Skeletal muscle satellite cell (primary cell): ENCODE data around the gene BTG4.

Experiments used
- H3K27me3 ChIP-seq: 2 replicates; pipeline ENCODE4 v1.7.0; 2013; ENCODE audit warnings: low read length; ENCODE audit not compliant: control insufficient read depth, insufficient read depth
- H3K36me3 ChIP-seq: 2 replicates; pipeline ENCODE4 v1.7.0; 2013; ENCODE audit warnings: mild to moderate bottlenecking, control low read depth, low read length; ENCODE audit not compliant: insufficient read depth
- H3K4me1 ChIP-seq: 2 replicates; pipeline ENCODE4 v1.7.0; 2013; ENCODE audit warnings: low read length; ENCODE audit not compliant: control insufficient read depth, insufficient read depth
- H3K4me2 ChIP-seq: 2 replicates; pipeline ENCODE4 v1.7.0; 2013; ENCODE audit warnings: mild to moderate bottlenecking, low read length
- H3K4me3 ChIP-seq: 2 replicates; pipeline ENCODE4 v1.7.0; 2013; ENCODE audit warnings: low read length
- H3K9ac ChIP-seq: 2 replicates; pipeline ENCODE4 v1.7.0; 2013; ENCODE audit warnings: mild to moderate bottlenecking, low read depth, low read length, moderate library complexity
- H3K9me3 ChIP-seq: replicated peaks from 2 replicates; pipeline ENCODE4 v1.7.0; 2013; ENCODE audit warnings: mild to moderate bottlenecking, control low read depth, low read length
- small RNA-seq: library from RNA; depleted of rRNA; stranded (forward); fragments of <200 nt; gene quantifications from one replicate; pipeline ENCODE3, GENCODE V24; 2012

The BTG4 gene

DNA sequence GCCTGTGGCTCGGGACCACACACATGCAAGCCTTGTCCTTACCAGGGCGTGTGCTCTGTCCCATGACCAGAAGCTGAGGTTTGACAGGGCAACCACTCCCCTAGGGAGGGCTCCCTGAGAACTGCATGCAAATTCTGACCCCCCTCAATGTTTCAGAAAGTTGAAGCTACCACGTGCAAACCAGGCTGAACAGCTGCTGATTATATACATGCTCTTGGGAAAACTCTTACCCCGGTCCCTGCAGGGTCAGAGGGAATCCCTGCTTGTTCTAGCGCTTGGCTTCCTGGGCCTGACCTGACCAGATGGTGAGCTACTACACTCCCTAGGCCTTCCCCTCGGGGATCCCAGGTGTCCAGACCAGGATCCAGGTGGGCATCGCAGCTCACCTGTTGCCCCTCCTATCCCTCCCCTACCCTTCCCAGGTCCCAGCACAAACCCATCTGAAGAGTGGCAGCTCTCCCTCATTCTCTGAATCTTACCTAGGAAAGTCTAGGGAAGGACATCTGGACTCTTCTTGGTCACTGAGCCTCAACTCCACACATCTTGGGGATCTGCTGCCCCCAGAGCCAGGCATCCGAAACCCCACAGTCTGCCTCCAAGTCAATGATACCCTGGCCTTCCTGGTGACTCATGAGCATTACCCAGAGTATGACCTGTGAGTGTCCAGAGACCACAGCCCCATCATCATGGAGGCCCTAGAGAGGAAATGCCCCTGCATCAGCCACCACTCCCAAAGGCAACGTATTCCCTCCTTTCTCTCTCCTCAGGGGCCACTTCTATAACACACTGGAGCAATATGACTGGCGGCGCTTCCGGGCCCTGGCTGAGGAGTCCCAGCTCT, 61.5 kb downstream of the BTG4 start:
- Histone ChIP-seq H3K9ac (no peak overlapping the region), H3K4me3 (no peak overlapping the region), H3K4me1 (peaks cover 3% of the 10 kb centered on the region), H3K36me3 (no peaks in the 10 kb centered on the region), H3K4me2 (no peak overlapping the region), H3K27me3 (peaks cover 4% of the 10 kb centered on the region), H3K9me3 (no peaks in the 10 kb centered on the region)

DNA sequence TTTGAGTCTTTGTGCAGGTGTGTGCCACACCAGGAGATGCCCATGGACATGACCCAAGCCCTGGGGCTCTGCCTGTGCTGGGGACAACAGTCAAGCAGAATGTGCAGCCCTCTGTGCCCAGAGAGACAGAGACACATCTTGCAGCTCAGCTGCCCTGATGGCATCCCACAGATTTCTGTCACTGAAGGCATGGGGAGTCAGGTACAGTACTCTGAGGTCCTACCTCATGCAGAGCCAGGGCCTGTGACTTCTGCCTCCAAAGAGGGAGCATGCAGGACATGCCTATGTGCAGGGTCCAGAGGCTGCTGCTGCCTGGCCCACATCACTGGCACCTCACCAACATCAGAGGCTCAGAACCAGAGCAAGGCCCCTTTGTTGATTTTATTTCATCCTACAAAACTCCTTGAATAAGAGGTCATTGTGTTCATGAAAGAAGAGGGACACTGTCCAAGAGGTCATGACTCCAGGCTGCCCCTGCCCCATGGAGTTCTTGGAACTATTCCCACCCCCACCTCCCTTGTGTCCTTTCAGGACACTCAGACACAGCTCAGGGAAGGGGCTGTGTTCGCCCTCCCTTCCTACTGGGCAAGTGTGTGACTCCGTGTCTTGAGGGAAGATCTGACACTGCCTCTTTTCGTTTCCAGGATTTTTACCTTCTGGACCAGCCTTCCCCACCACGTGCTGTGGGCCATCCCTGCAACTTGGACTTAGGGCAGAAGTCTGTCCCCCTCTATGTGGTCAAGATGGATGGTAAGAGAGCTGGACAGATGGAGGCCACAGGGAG, 62.3 kb downstream of the BTG4 start:
- H3K9me3 ChIP-seq = no peaks in the 10 kb centered on the region
- H3K4me2 ChIP-seq = no peak overlapping the region
- H3K4me1 ChIP-seq = peaks cover 1% of the 10 kb centered on the region
- no peak overlapping the region for H3K9ac ChIP-seq
- H3K36me3 ChIP-seq = no peaks in the 10 kb centered on the region
- peaks cover 4% of the 10 kb centered on the region for H3K27me3 ChIP-seq
- H3K4me3 ChIP-seq = no peak overlapping the region

DNA sequence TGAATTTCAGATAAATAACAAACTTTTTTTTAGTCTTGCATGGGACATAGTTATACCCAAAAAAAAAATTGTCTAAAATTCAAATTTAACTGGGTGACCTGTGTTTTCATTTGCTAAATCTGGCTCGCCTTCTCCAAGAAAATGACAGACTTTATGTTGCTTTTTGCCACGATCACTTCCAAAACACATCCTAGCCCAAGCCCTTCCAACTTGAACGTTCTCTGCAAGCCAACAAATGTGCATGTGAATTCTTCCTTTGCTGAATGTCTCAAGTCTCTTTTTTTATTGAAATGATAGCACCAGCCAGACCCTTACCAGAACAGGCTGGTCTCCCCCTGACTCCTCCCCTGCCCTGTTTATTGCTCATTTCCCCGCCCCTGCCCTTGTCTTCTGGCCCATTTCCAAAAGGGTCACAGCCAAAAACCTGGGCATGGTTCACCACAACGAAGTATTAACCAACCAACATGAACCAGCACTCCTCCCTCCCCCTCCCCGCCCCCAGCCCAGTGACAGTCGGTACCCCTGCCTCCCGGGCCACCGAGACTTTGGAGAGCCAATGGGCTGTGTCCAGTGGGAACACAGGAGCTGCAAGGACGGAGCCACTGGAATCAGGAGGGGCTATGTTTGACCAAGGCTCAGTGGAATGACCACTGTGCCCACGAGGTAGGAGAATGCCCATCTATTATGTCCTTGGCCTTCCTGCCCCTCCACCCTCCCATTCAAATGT, 63.2 kb downstream of the BTG4 start:
- no peaks in the 10 kb centered on the region for H3K9me3 ChIP-seq
- no peak overlapping the region for H3K4me2 ChIP-seq
- no peak overlapping the region for H3K4me3 ChIP-seq
- no peaks in the 10 kb centered on the region for H3K36me3 ChIP-seq
- no peaks in the 10 kb centered on the region for H3K4me1 ChIP-seq
- H3K27me3 ChIP-seq = peaks cover 4% of the 10 kb centered on the region
- H3K9ac ChIP-seq = no peak overlapping the region

DNA sequence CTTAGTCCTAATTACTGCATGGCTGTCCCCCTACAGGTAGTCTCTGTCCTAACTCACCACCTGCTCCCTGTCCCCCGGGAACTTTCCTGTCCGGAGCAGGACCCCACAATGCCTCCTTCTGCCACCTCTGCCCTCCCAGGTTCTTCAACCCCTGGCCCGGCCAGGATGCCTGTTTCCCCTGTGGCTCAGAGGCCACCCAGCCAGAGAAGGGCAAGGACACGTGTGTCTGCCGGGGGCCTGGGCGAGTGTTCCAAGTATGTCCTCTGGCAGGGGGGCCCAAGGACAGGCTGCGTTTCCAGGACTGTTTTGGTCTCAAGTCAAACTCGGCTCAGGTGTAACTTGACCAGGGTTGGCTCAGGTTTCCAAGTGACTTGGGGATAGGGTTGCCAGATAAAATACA, 63.8 kb downstream of the BTG4 start:
- H3K36me3 ChIP-seq = no peaks in the 10 kb centered on the region
- H3K9me3 ChIP-seq = no peaks in the 10 kb centered on the region
- no peak overlapping the region for H3K9ac ChIP-seq
- H3K4me3 ChIP-seq = no peak overlapping the region
- H3K4me1 ChIP-seq = no peaks in the 10 kb centered on the region
- peaks cover 10% of the 10 kb centered on the region for H3K27me3 ChIP-seq
- no peak overlapping the region for H3K4me2 ChIP-seq

DNA sequence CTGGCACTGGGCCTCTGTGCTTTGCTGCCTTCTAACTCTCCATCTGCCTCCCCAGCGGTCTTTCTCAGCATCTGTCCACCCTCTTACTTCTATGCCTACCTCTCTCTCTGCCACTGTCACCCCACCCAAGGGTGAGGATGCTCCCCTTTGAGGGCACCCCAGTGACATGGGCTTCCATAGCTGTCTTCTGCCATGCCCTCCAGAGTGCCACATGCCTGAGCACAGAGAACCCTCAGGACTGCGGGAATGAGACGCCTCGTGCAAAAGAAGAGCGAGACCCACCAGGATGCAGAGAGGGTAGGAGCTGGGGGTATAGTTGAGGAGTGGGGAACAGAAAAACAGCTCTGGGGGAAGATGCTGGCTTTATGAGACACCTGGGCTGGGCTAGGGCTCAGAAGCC, 64.3 kb downstream of the BTG4 start:
- Histone ChIP-seq H3K36me3 (no peaks in the 10 kb centered on the region), H3K4me1 (no peaks in the 10 kb centered on the region), H3K27me3 (peaks cover 12% of the 10 kb centered on the region), H3K4me2 (no peak overlapping the region), H3K4me3 (no peak overlapping the region), H3K9ac (no peak overlapping the region), H3K9me3 (no peaks in the 10 kb centered on the region)

DNA sequence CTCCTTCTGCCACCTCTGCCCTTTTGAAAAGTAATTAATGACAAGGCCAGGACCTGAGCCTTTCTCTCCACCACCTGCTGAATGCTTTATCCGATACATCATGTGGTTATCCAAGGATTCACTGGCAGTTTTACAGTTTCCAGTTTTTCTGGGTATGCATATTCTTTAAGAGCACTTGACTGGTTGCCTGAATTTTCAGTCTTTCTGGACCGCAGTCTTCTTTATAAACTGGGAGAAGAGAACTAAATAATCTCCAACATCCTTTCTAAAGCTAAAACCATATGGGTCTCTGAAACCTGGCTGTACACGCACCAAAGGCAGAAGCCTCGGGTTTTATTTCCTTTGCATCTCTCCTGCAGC, 65.1 kb downstream of the BTG4 start:
- Histone ChIP-seq H3K9ac (no peak overlapping the region), H3K36me3 (no peaks in the 10 kb centered on the region), H3K4me1 (no peaks in the 10 kb centered on the region), H3K9me3 (no peaks in the 10 kb centered on the region), H3K4me3 (no peak overlapping the region), H3K4me2 (no peak overlapping the region), H3K27me3 (peaks cover 9% of the 10 kb centered on the region)

DNA sequence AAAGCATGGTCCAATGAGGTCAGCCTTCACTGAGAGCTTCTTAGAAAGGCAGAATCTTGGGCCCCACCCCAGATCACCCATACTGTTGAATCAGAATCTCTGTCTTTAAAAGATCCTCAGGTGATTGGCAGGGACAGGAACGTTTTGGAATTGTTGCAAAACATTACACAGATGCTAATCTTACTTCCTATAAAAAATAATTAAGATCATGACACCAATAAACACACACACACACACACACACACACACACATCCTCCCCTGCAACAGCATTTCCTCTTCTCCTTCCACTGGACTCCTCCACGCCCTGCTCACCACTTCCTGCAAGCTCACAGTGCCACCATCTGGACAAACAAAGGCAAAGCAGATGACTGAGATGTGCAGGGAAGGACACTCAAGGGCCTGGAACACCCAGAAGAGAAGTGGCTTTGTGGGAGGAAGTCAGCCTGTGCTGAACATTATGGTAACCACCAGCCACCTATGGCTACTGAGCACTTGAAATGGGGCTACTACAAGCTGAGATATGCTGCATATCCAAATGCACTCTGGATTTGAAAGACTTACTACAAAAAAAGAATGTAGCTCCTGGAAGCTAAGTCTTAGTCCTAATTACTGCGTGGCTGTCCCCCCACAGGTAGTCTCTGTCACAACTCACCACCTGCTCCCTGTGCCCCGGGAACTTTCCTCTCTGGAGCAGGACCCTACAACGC, 65.6 kb downstream of the BTG4 start:
- no peaks in the 10 kb centered on the region for H3K9me3 ChIP-seq
- H3K27me3 ChIP-seq = peaks cover 9% of the 10 kb centered on the region
- no peak overlapping the region for H3K4me3 ChIP-seq
- H3K9ac ChIP-seq = no peak overlapping the region
- peaks cover 1% of the 10 kb centered on the region for H3K4me1 ChIP-seq
- H3K36me3 ChIP-seq = no peaks in the 10 kb centered on the region
- H3K4me2 ChIP-seq = no peak overlapping the region

DNA sequence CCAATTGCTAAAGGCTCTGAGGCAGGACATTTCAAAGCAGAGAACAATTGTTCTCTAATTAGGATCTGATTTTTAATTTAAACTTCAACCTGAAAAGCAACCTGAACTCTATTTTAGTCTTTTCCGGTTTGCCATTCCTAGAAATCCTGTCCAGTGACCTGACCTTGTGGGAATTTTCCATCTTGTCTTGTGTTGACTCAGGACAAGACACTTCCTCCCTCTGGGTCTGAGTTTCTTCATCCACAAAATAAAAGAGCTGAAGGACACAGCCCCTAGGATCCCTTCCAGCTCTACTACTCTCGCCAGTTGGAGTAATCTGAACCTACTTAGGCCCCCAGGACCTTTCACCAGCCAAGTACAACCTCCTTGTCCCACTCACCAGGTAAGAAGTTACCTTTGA, 66.6 kb downstream of the BTG4 start:
- no peak overlapping the region for H3K4me2 ChIP-seq
- no peak overlapping the region for H3K9ac ChIP-seq
- no peaks in the 10 kb centered on the region for H3K9me3 ChIP-seq
- H3K27me3 ChIP-seq = peaks cover 9% of the 10 kb centered on the region
- peaks cover 11% of the 10 kb centered on the region for H3K4me1 ChIP-seq
- no peak overlapping the region for H3K4me3 ChIP-seq
- no peaks in the 10 kb centered on the region for H3K36me3 ChIP-seq

Small RNA genes within 50 kb of the gene (small RNA-seq; reads per million reads assigned to genes)
- gene MIR34B (13.4 reads per million, percentile 92 among the genes with 10 or more reads in this experiment), gene MIR34C (12.2 reads per million, percentile 92 among the genes with 10 or more reads in this experiment)
